HG03378 (cell line): ENCODE data around the gene GABRG3.

Experiments used
- ATAC-seq: cut with Tn5 transposase; IDR thresholded peaks from one replicate; pipeline ENCODE4 v1.9.1; 2021; ENCODE audit warnings: mild to moderate bottlenecking, moderate library complexity; ENCODE audit not compliant: unreplicated experiment

GABRG3 gene

GRCh38 chr15:27237319-27237939 lies 266.4 kb downstream of the GABRG3 start:
- ATAC-seq, result no peak

- ATAC-seq, result no peak
Measured at GRCh38 chr15:27238209-27238608, 267.2 kb downstream of the GABRG3 start.

- ATAC-seq, result no peak
Measured at GRCh38 chr15:27238707-27239423, 267.9 kb downstream of the GABRG3 start.

GRCh38 chr15:27241943-27242342 lies 271.0 kb downstream of the GABRG3 start:
- ATAC-seq, result no peak

- ATAC-seq, result no peak
Measured at GRCh38 chr15:27244047-27244446, 273.1 kb downstream of the GABRG3 start.

GRCh38 chr15:27248251-27248650 lies 277.3 kb downstream of the GABRG3 start:
- ATAC-seq, result no peak

GRCh38 chr15:27249046-27249759 lies 278.2 kb downstream of the GABRG3 start:
- ATAC-seq, result no peak

- no peak for ATAC-seq
Measured at GRCh38 chr15:27249760-27250109, 278.8 kb downstream of the GABRG3 start.

GRCh38 chr15:27250223-27250622 lies 279.2 kb downstream of the GABRG3 start:
- no peak for ATAC-seq

GRCh38 chr15:27254055-27254454 lies 283.1 kb downstream of the GABRG3 start:
- no peak for ATAC-seq

- no peak for ATAC-seq
Measured at GRCh38 chr15:27254801-27255200, 283.8 kb downstream of the GABRG3 start.

- no peak for ATAC-seq
Measured at GRCh38 chr15:27256446-27256845, 285.5 kb downstream of the GABRG3 start.

GRCh38 chr15:27258287-27258686 lies 287.3 kb downstream of the GABRG3 start:
- ATAC-seq, result no peak

GRCh38 chr15:27260523-27260922 lies 289.5 kb downstream of the GABRG3 start:
- no peak for ATAC-seq

- ATAC-seq, result no peak
Measured at GRCh38 chr15:27268923-27269322, 297.9 kb downstream of the GABRG3 start.

GRCh38 chr15:27271258-27271657 lies 300.3 kb downstream of the GABRG3 start:
- ATAC-seq, result no peak

GRCh38 chr15:27272427-27272826 lies 301.4 kb downstream of the GABRG3 start:
- no peak for ATAC-seq

- no peak for ATAC-seq
Measured at GRCh38 chr15:27273506-27273905, 302.5 kb downstream of the GABRG3 start.

- ATAC-seq, result no peak
Measured at GRCh38 chr15:27278761-27279160, 307.8 kb downstream of the GABRG3 start.

GRCh38 chr15:27292641-27293040 lies 321.7 kb downstream of the GABRG3 start:
- ATAC-seq, result no peak

GRCh38 chr15:27293607-27294006 lies 322.6 kb downstream of the GABRG3 start:
- no peak for ATAC-seq

GRCh38 chr15:27317736-27318135 lies 346.8 kb downstream of the GABRG3 start:
- ATAC-seq, result no peak
